Lower leg skin (tissue), 3 donors: ENCODE measurements around the gene SF1.

Experiments used
- POLR2A ChIP-seq, 2 donors: fragments of 450-650 bp; IDR thresholded peaks; one replicate each; pipeline ENCODE4 v1.6.1; 2016 to 2017; ENCODE audit warnings: antibody characterized with exemption in 2 of 2, mild to moderate bottlenecking in 1 of 2, moderate library complexity in 1 of 2
- TF ChIP-seq, protein P1 (sequence below), 3 donors: fragments of 450-650 bp; IDR thresholded peaks; one replicate each; pipeline ENCODE4 v1.5.1; 2016; ENCODE audit warnings: antibody characterized with exemption in 3 of 3, mild to moderate bottlenecking in 3 of 3, moderate library complexity in 2 of 3

DNA sequence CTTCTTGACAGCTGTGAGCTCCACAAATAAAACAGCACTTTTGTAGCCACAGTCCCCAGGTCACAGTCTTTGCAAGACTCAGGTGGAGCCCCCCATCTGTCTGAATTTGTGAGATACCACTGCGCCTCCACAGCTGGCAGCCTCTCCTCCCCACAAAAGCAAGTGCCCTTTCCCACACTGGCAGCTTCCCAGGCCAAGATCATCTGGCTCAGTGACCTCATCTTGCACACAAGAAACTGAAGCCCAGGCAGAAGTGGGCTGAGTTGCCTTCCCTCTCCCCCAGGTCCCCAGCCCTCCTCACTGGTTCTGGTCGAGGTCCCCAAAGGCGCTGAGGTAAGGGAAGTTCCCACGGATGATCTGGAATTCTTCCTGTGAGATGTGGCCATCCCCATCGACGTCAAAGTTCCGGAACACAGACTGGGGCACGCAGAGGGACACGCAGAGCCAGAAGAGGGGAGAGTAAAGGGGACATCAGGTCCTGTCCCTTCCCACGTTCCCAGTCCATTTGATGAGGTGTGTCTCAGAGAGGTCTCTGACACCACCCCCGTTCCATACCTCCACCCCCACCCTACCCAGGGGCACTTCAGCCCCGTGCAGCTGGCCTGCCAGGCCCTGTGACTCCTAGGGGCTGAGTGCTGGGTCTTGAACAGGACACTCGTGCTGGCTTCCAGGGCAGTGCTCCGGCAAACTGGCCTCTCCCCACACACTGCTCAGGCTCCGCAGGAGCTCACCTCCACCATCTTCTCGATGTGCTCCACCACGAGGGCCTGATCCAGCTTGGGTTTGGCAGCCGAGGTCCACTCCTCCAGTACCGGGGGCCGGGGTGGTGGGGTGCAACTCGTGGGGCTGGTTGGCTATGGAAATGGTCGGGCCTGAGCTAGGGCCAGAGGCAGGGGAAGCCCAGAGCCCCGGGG lies 43.3 kb downstream of the SF1 start:
- TF ChIP-seq, protein P1, sequence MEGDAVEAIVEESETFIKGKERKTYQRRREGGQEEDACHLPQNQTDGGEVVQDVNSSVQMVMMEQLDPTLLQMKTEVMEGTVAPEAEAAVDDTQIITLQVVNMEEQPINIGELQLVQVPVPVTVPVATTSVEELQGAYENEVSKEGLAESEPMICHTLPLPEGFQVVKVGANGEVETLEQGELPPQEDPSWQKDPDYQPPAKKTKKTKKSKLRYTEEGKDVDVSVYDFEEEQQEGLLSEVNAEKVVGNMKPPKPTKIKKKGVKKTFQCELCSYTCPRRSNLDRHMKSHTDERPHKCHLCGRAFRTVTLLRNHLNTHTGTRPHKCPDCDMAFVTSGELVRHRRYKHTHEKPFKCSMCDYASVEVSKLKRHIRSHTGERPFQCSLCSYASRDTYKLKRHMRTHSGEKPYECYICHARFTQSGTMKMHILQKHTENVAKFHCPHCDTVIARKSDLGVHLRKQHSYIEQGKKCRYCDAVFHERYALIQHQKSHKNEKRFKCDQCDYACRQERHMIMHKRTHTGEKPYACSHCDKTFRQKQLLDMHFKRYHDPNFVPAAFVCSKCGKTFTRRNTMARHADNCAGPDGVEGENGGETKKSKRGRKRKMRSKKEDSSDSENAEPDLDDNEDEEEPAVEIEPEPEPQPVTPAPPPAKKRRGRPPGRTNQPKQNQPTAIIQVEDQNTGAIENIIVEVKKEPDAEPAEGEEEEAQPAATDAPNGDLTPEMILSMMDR (IDR thresholded peaks at IDR 0.05) = no peak
- no peak for TF ChIP-seq POLR2A (IDR thresholded peaks at IDR 0.05)
